HG03045 (cell line): ENCODE measurements around the gene LY6G6C.

ENCODE experiments used
- ATAC-seq: cut with Tn5 transposase; IDR thresholded peaks from one replicate; pipeline ENCODE4 v1.9.1; 2021; ENCODE audit warnings: mild to moderate bottlenecking, moderate library complexity; ENCODE audit not compliant: unreplicated experiment

The LY6G6C gene

DNA sequence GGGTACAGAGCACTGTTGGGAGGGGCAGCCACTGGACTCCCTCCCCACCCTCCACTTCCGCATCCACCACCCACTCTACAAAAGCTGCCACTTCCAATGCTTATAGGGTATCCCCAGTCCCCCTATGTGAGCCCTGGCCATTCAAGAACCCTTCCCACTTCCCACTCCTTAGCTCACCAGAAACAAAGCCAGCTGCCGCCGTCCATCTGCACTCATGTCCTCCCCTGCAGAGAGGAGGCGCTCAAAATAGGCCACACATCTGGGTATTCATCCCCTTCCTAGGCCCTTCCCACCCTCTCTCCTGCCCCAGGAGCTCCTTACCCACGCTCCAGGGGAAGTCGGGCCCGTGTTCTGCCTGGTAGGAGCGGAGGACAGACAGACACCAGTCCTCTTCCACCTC is 34.2 kb downstream of the LY6G6C start:
- ATAC-seq, result no peak

DNA sequence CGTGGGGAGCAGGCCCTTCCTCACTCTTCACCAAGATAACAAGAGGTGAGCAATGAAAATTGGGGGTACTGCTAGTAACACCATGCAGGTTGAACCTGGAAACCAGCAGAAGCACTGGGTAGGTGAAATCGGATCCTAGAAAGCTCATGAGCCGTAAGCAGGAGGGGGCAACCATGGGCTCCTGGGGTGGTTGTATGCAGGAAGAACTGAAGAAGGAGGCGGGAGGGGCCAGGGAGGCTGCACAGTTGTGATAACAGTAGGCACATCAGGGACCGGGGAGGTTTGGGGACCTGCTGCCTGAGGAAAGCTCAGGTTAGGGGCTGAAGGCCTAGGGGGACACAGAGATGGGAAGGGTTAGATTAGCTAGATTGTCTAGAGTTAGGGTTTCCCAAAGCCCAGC is 35.1 kb downstream of the LY6G6C start:
- no peak for ATAC-seq

DNA sequence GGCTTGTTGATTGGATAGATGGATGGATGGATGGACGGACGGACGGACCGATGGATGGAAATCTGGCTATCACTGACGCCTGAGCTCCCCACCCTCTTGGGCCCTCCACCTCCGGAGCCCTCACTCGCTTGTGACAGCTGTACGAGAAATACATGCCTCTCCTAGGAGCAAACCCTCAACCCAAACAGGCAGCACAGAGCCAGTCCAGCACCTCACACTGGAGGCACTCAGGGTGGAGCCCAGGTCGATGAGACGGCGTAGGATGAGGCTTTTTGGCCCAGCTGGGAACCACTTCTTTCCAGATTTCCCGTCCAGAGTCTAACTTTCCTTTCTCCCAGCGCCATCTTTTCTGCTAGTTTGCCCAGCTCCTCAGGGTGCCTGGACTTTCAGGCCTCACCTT is 38.0 kb downstream of the LY6G6C start:
- ATAC-seq, result no peak

DNA sequence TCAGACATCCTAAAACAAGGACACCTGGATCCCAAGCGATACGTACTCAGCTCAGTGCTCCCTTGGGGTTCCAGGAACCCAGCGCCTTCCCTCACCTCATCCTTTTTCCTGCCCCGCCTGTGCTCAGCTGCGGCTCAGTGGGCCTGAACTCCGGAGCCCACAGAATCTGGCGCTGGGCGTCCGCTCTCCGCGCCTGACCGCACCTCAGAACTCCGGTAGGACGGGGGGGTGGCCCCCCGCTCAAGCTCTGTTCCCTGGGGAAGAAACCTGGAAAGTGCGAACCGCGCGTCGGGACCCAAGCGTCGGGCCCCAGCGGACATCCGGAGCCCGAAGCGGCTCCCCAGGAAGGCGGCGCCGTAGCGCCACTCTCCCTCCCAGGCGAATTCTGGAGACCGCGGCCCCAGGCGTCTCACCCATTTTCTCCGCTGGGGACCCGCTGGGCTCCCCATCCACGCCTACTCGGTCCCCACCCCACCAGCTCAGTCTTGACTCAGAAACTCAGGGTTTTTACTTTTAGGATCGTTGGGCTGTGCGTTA is 40.3 kb downstream of the LY6G6C start:
- no peak for ATAC-seq

DNA sequence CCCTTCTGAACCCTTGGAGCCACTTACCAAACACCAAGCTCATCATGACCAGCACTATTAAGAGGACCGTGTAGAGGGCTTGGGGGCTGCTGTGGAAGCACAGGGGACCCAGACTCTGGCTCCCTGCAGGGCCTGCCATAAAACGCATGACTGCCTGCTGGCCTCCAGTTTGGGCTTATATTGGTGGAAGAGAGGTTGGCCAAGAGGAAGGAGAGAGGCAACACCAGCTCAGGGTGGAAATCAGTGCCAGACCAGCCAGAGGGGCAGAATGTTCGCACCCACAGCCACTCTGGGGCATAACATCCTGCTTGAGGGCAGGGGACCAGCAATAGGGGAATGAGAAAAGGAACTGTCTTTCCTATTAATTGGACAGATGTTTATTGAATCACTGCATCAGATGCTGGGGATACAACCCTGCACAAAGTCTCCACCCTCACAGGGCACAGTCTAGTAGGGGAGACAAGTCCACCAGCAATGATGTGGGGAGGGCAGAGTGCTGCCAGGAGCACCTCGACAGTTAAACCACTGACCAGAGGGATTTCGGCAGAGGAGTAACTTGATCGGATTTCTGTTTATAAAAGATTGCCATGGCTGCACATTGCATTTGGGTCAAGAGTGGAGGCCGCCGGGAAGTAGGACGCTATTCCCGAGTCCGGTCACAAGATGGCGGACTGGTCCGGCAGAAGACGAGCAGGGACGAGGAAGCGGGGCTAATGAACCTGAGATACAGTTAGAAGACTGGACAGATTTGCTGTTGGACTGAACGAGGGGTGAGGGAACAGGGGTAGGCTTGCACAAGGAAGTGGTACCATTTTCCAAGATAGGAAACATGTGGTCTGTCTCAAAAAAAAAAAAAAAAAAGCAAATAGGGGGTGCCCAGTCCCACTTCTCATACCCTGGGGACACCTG is 41.1 kb downstream of the LY6G6C start, which contains the start of gene LY6G5C:
Gene LY6G5C (minus strand): TSS at position 842 of the 909 bp plus-strand sequence. CDS start 694 bp downstream, at position 148.
- ATAC-seq, result no peak

DNA sequence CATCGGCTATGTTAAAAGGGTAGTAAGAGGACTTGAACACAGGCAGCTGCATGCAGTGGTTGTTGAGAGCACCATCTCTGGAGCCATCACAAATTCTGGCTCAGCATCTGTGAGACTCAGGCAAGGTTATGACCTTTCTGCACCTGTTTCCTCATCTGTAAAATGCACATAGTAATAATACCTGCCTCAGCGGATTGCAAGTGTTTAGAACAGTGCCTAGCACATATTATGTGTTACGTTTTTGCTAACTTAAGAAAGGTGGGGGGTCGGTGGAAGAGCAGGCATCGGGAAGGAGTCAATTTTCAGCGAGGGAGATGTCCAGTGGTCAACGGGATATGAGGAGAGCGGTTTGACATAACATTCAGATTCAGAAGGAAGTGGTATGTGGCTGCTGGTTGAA is 43.6 kb downstream of the LY6G6C start:
- no peak for ATAC-seq

DNA sequence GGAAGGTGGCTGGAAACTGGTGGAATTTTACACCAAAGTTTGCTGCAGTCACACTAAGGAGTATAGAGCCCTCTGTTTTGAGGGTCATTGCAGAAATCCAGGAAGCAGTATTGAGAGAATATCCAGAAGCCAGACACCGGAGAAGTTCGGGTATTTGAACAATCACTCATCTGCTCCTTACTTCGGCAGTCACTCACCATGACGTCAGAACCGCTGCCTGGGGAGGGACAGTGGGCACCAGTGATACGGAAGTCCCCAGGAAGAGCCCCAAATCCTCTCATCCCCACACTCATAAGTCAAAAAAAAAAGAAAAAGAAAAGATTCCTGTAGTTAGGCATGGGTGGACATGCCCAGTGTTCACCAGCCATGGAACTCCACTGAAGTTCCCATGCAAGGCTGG is 44.6 kb downstream of the LY6G6C start:
- no peak for ATAC-seq

- ATAC-seq, result no peak
Measured at GRCh38 chr6:31676322-31676903, 45.1 kb downstream of the LY6G6C start.

DNA sequence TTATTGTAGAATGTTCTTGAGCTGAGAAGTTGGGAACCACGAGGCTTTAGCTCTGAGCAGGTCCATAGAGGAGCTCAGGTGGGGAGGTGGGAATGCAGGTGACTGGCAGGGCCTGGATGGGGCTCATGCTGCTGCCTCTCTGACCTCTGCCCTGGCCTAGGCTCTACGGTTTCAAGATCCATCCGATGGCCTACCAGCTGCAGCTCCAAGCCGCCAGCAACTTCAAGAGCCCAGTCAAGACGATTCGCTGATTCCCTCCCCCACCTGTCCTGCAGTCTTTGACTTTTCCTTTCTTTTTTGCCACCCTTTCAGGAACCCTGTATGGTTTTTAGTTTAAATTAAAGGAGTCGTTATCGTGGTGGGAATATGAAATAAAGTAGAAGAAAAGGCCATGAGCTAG is 51.9 kb downstream of the LY6G6C start, which contains the start of gene LY6G5B:
Gene LY6G5B (plus strand): TSS at position 301 of the 400 bp plus-strand sequence. CDS start 975 bp downstream, outside the sequence.
- ATAC-seq, result no peak
